Ramos (cell line): ENCODE data around the gene PTDSS2.

Experiments used
- in situ Hi-C: fragments of 300-500 bp; cut with MboI; formaldehyde crosslinking; loops from one replicate; pipeline ENCODE4 v1.14.3; 2022; ENCODE audit warnings: low sequenced_read_pairs; ENCODE audit not compliant: unreplicated experiment

The PTDSS2 gene

GRCh38 chr11:537622-538430 is 87.7 kb downstream of the PTDSS2 start:
- in situ Hi-C loops = no loop called here

- in situ Hi-C loops = no loop called here
These were observed 88.5 kb downstream of the PTDSS2 start for GRCh38 chr11:538431-539051.

- in situ Hi-C loops = no loop called here
These were observed 89.9 kb downstream of the PTDSS2 start for GRCh38 chr11:539971-540481.
